GM18858 (cell line): ENCODE data around the gene LCN10.

Experiments used
- ATAC-seq: cut with Tn5 transposase; IDR thresholded peaks from one replicate; pipeline ENCODE4 v1.9.1; 2021; ENCODE audit not compliant: unreplicated experiment

Gene LCN10

GRCh38 chr9:136690104-136690805 lies 52.5 kb downstream of the LCN10 start:
- no peak for ATAC-seq

DNA sequence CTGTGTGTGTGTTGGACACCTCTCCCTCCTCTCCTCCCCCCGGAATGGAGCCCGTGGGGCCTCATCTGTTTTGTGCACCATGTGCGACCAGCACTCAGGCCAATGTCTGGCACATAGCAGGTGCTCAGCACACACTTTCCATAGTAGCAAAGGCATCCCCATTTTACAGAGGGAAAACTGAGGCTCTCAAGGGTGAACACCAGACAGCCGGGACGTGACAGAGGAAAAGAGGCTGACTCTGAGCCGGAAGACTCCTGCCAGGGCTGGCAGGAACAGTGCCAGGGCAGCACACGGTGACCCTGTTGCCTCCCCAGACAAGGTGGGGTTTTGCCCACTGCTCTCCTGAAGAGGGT lies 53.7 kb downstream of the LCN10 start:
- ATAC-seq: no peak

- ATAC-seq: no peak
Measured at GRCh38 chr9:136688274-136689107, 54.2 kb downstream of the LCN10 start.
